H9 (cell line): ENCODE measurements around the gene KRT40. TPM values are rescaled to one million over a fixed set of nuclear protein-coding genes. Genes with fewer than 3 reads are reported as not detected.

Experiments used
- DNase-seq: peaks from one replicate; pipeline ENCODE4 v3.0.0-alpha.2; 2017
- H2AFZ ChIP-seq: one replicate; pipeline ENCODE4 v1.6.1; 2013; ENCODE audit warnings: mild to moderate bottlenecking, low read length, control low read depth, moderate library complexity
- H2AK5ac ChIP-seq: 2 replicates; pipeline ENCODE4 v1.6.1; 2013; ENCODE audit warnings: low read length, control low read depth, mixed read lengths; ENCODE audit not compliant: insufficient read length
- H2BK120ac ChIP-seq: one replicate; pipeline ENCODE4 v1.6.1; 2013; ENCODE audit warnings: low read depth, mild to moderate bottlenecking, low read length, control low read depth, inconsistent platforms; ENCODE audit not compliant: poor library complexity, severe bottlenecking
- H2BK12ac ChIP-seq: 2 replicates; pipeline ENCODE4 v1.6.1; 2013; ENCODE audit warnings: low read length, control low read depth, mixed read lengths, low read depth; ENCODE audit not compliant: insufficient read length
- H2BK15ac ChIP-seq: 2 replicates; pipeline ENCODE4 v1.6.1; 2013; ENCODE audit warnings: low read depth, low read length, control low read depth
- H2BK20ac ChIP-seq: one replicate; pipeline ENCODE4 v1.6.1; 2013; ENCODE audit warnings: low read depth, mild to moderate bottlenecking, low read length, control low read depth, inconsistent platforms; ENCODE audit not compliant: poor library complexity, severe bottlenecking
- H2BK5ac ChIP-seq: 2 replicates; pipeline ENCODE4 v1.6.1; 2013; ENCODE audit warnings: low read length, control low read depth, mixed read lengths; ENCODE audit not compliant: insufficient read length
- H3K14ac ChIP-seq: 2 replicates; pipeline ENCODE4 v1.6.1; 2013; ENCODE audit warnings: low read length, control low read depth; ENCODE audit not compliant: insufficient read depth
- H3K18ac ChIP-seq: 2 replicates; pipeline ENCODE4 v1.6.1; 2013; ENCODE audit warnings: low read depth, mild to moderate bottlenecking, mixed read lengths, low read length, control low read depth; ENCODE audit not compliant: insufficient read length
- H3K23ac ChIP-seq: 2 replicates; pipeline ENCODE4 v1.6.1; 2013; ENCODE audit warnings: low read length, control low read depth, mixed read lengths, low read depth; ENCODE audit not compliant: insufficient read length
- H3K23me2 ChIP-seq: 2 replicates; pipeline ENCODE4 v1.6.1; 2013; ENCODE audit warnings: low read depth, mild to moderate bottlenecking, mixed read lengths, low read length, control low read depth; ENCODE audit not compliant: insufficient read length, poor library complexity, severe bottlenecking
- H3K27ac ChIP-seq: 2 replicates; pipeline ENCODE4 v1.5.1; 2013; ENCODE audit warnings: low read length, control low read depth, mixed read lengths, low read depth; ENCODE audit not compliant: insufficient read length
- H3K27me3 ChIP-seq: 2 replicates; pipeline ENCODE4 v1.6.1; 2013; ENCODE audit warnings: low read length, control low read depth, inconsistent platforms; ENCODE audit not compliant: insufficient read depth
- H3K4ac ChIP-seq: 2 replicates; pipeline ENCODE4 v1.6.1; 2013; ENCODE audit warnings: low read depth, mild to moderate bottlenecking, control low read depth, inconsistent platforms, low read length, moderate library complexity
- H3K4me1 ChIP-seq: 2 replicates; pipeline ENCODE4 v1.6.1; 2013; ENCODE audit warnings: low read length, control low read depth, inconsistent platforms; ENCODE audit not compliant: insufficient read depth
- H3K4me2 ChIP-seq: 2 replicates; pipeline ENCODE4 v1.6.1; 2013; ENCODE audit warnings: low read length, control low read depth, mixed read lengths; ENCODE audit not compliant: insufficient read length, insufficient read depth
- H3K56ac ChIP-seq: 2 replicates; pipeline ENCODE4 v1.6.1; 2013; ENCODE audit warnings: low read depth, mild to moderate bottlenecking, mixed read lengths, low read length, control low read depth; ENCODE audit not compliant: insufficient read length
- H3K79me1 ChIP-seq: 2 replicates; pipeline ENCODE4 v1.6.1; 2013; ENCODE audit warnings: low read depth, mild to moderate bottlenecking, moderate library complexity, low read length, control low read depth, inconsistent platforms; ENCODE audit not compliant: insufficient read depth, poor library complexity, severe bottlenecking
- H3K79me2 ChIP-seq: 2 replicates; pipeline ENCODE4 v1.6.1; 2013; ENCODE audit warnings: low read length, control low read depth, inconsistent platforms; ENCODE audit not compliant: insufficient read depth
- H3K9ac ChIP-seq: 2 replicates; pipeline ENCODE4 v1.6.1; 2013; ENCODE audit warnings: low read length, control low read depth, mixed read lengths; ENCODE audit not compliant: insufficient read length; ENCODE audit errors: extremely low read depth
- H3K9me3 ChIP-seq: one replicate; pipeline ENCODE4 v1.6.1; 2013; ENCODE audit warnings: low read depth, low read length, inconsistent platforms; ENCODE audit not compliant: control insufficient read depth
- H3T11ph ChIP-seq: one replicate; pipeline ENCODE4 v1.6.1; 2013; ENCODE audit warnings: mild to moderate bottlenecking, low read length, control low read depth, inconsistent platforms
- H4K20me1 ChIP-seq: one replicate; pipeline ENCODE4 v1.6.1; 2013; ENCODE audit not compliant: control insufficient read depth, insufficient read length, insufficient read depth
- H4K5ac ChIP-seq: 2 replicates; pipeline ENCODE4 v1.6.1; 2013; ENCODE audit warnings: low read depth, mild to moderate bottlenecking, mixed read lengths, low read length, control low read depth; ENCODE audit not compliant: insufficient read length
- H4K8ac ChIP-seq: replicated peaks from 2 replicates; pipeline ENCODE4 v1.6.1; 2013; ENCODE audit warnings: low read length, control low read depth, mixed read lengths, low read depth; ENCODE audit not compliant: insufficient read length
- H4K91ac ChIP-seq: 2 replicates; pipeline ENCODE4 v1.6.1; 2013; ENCODE audit warnings: low read depth, mild to moderate bottlenecking, moderate library complexity, mixed read lengths, low read length, control low read depth; ENCODE audit not compliant: insufficient read length
- H3K27ac Mint-ChIP-seq, 3 experiments: 2 replicates in 2 of 3; 3 replicates in 1 of 3; pipeline ENCODE4 v1.8.0; 2020 to 2021; ENCODE audit warnings: mixed read lengths in 3 of 3, mild to moderate bottlenecking in 1 of 3, moderate library complexity in 1 of 3
- H3K27me3 Mint-ChIP-seq: 2 replicates; pipeline ENCODE4 v1.8.0; 2021; ENCODE audit warnings: low read depth, mild to moderate bottlenecking, moderate library complexity, mixed read lengths
- H3K36me3 Mint-ChIP-seq, 3 experiments: 2 replicates in 2 of 3; 3 replicates in 1 of 3; pipeline ENCODE4 v1.8.0; 2020 to 2021; ENCODE audit warnings: low read depth in 3 of 3, mixed read lengths in 3 of 3; ENCODE audit not compliant: insufficient read depth in 1 of 3
- H3K4me1 Mint-ChIP-seq, 2 experiments: 2 replicates each; pipeline ENCODE4 v1.8.0; 2020; ENCODE audit warnings: mixed read lengths in 2 of 2
- H3K4me3 Mint-ChIP-seq, 2 experiments: 2 replicates in 1 of 2; 3 replicates in 1 of 2; pipeline ENCODE4 v1.8.0; 2020 to 2021; ENCODE audit warnings: mild to moderate bottlenecking in 2 of 2, mixed read lengths in 2 of 2, moderate library complexity in 1 of 2
- H3K9me3 Mint-ChIP-seq, 2 experiments: 2 replicates in 1 of 2; 3 replicates in 1 of 2; pipeline ENCODE4 v1.8.0; 2020; ENCODE audit warnings: mild to moderate bottlenecking in 2 of 2, mixed read lengths in 2 of 2, moderate library complexity in 1 of 2
- WGBS: extraction: QIAGEN DNeasy Blood & Tissue Kit; methylation state at CpG from one replicate; pipeline ENCODE4 v1.1.7; 2013; ENCODE audit warnings: missing lambda C conversion rate, low lambda C conversion rate, mixed read lengths; ENCODE audit not compliant: insufficient read length; ENCODE audit errors: extremely low coverage; 5-methylcytosine and 5-hydroxymethylcytosine counted together
- total RNA-seq: library from RNA; stranded (reverse); gene quantifications from 2 replicates; pipeline ENCODE4 v1.2.1, GENCODE V29; 2021
- TF ChIP-seq, protein P1 (sequence below): fragments of 200-600 bp; sonication (generic); conservative IDR thresholded peaks from 3 replicates; pipeline ENCODE4 v1.8.0; 2021; ENCODE audit warnings: antibody characterized with exemption, mild to moderate bottlenecking

KRT40 gene
- total RNA-seq, 1 experiment from 2014 or later = not detected

DNA sequence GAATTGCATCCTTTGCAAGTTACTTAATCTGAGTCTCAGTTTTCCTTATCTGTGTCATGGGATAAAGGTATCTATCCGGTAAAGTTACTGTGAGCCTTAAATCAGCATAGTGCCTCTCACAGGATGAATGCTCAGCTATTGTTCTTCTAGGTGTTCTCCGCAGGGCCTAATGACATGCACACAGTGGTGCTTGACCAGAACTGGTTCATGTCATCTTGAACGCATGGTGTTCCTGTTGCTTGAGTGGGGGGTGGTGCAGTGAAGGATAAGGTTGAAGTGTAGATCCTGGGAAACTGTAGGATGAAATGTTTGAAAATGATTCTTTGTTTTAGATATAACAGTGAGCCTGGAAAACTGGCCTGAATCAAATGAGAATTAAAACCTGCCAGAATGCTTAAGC, 4.0 kb downstream of the KRT40 start:
- H3K36me3 Mint-ChIP-seq = no peaks in the 10 kb centered on the region
- no peak overlapping the region for H4K91ac ChIP-seq
- H3K4me1 Mint-ChIP-seq = peaks cover 11 to 14% of the 10 kb centered on the region in 2 experiments
- H3T11ph ChIP-seq = no peak overlapping the region
- peaks cover 3% of the 10 kb centered on the region for H3K27me3 Mint-ChIP-seq
- no peak overlapping the region for H2BK5ac ChIP-seq
- no peak overlapping the region; a peak in 1 of 5 replicates for H3K4me3 Mint-ChIP-seq
- H2BK15ac ChIP-seq = no peak overlapping the region
- no peaks in the 10 kb centered on the region for H3K79me2 ChIP-seq
- no peak overlapping the region for H4K5ac ChIP-seq
- no peak overlapping the region for H3K4ac ChIP-seq
- no peak overlapping the region for H3K14ac ChIP-seq
- no peak overlapping the region for H3K18ac ChIP-seq
- H3K9me3 ChIP-seq = no peaks in the 10 kb centered on the region
- H3K56ac ChIP-seq = no peak overlapping the region
- no peak overlapping the region for H3K4me2 ChIP-seq
- DNase-seq = no peak
- no peaks in the 10 kb centered on the region for H4K20me1 ChIP-seq
- H3K9me3 Mint-ChIP-seq = no peaks in the 10 kb centered on the region
- H2AK5ac ChIP-seq = no peak overlapping the region
- WGBS = no CpG with 5 or more reads among the region's 3 CpGs
- H3K4me1 ChIP-seq = no peaks in the 10 kb centered on the region; the same call in 1 of the 2 replicates
- H3K9ac ChIP-seq = no peak overlapping the region
- H3K27me3 ChIP-seq = no peaks in the 10 kb centered on the region
- no peaks in the 10 kb centered on the region for H3K23me2 ChIP-seq
- no peak overlapping the region for H2BK120ac ChIP-seq
- no peak overlapping the region for H3K27ac ChIP-seq
- no peaks in the 10 kb centered on the region for H3K79me1 ChIP-seq
- no peak overlapping the region for H2AFZ ChIP-seq
- H4K8ac ChIP-seq = no peak overlapping the region
- H2BK20ac ChIP-seq = no peak overlapping the region
- TF ChIP-seq, protein P1, sequence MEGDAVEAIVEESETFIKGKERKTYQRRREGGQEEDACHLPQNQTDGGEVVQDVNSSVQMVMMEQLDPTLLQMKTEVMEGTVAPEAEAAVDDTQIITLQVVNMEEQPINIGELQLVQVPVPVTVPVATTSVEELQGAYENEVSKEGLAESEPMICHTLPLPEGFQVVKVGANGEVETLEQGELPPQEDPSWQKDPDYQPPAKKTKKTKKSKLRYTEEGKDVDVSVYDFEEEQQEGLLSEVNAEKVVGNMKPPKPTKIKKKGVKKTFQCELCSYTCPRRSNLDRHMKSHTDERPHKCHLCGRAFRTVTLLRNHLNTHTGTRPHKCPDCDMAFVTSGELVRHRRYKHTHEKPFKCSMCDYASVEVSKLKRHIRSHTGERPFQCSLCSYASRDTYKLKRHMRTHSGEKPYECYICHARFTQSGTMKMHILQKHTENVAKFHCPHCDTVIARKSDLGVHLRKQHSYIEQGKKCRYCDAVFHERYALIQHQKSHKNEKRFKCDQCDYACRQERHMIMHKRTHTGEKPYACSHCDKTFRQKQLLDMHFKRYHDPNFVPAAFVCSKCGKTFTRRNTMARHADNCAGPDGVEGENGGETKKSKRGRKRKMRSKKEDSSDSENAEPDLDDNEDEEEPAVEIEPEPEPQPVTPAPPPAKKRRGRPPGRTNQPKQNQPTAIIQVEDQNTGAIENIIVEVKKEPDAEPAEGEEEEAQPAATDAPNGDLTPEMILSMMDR = no peak
- H3K23ac ChIP-seq = no peak overlapping the region
- no peak overlapping the region for H2BK12ac ChIP-seq
- H3K27ac Mint-ChIP-seq = no peak overlapping the region
